Stomach (tissue), 9 donors: ENCODE results near the gene TNFSF18. TPM values are rescaled to one million over a fixed set of nuclear protein-coding genes. Genes with fewer than 3 reads are reported as not detected.

Experiments
- DNase-seq, 2 donors: peaks; one replicate each; pipeline versions ENCODE4 v3.0.0 to v3.0.0-alpha.2; 2013 to 2019
- H3K27ac ChIP-seq, 5 donors: fragments of 200-600 bp in 4 of 5; sonication (generic) in 4 of 5; one replicate each; pipeline ENCODE4 v1.5.1; 2013 to 2019; ENCODE audit warnings: mild to moderate bottlenecking in 1 of 5, moderate library complexity in 1 of 5
- H3K27me3 ChIP-seq, 3 donors: fragments of 200-600 bp; sonication (generic); one replicate each; pipeline ENCODE4 v1.5.1; 2017 to 2019; ENCODE audit warnings: mixed run types in 1 of 3
- H3K36me3 ChIP-seq, 4 donors: fragments of 200-600 bp; sonication (generic); 1 replicate in 3 of 4; 2 replicates in 1 of 4; pipeline ENCODE4 v1.5.1; 2016 to 2019
- H3K4me1 ChIP-seq, 4 donors: fragments of 200-600 bp; sonication (generic); one replicate each; pipeline ENCODE4 v1.5.1; 2016 to 2019
- H3K4me3 ChIP-seq, 4 donors: fragments of 200-600 bp; sonication (generic) in 3 of 4; one replicate each; pipeline ENCODE4 v1.5.1; 2016 to 2019; ENCODE audit warnings: mild to moderate bottlenecking in 1 of 4
- H3K9me3 ChIP-seq, 4 donors: fragments of 200-600 bp; sonication (generic); one replicate each; pipeline ENCODE4 v1.5.1; 2016 to 2019
- CTCF ChIP-seq, 7 experiments: fragments of 450-650 bp in 4 of 7; fragments of 200-600 bp in 3 of 7; sonication (generic) in 3 of 7; IDR thresholded peaks; one replicate each; pipeline ENCODE4 v1.5.1; 2016 to 2019; ENCODE audit warnings: antibody characterized with exemption in 7 of 7, control low read depth in 2 of 7, mild to moderate bottlenecking in 1 of 7
- EP300 ChIP-seq: sonication (generic); formaldehyde crosslinking; IDR thresholded peaks from one replicate; pipeline ENCODE4 v1.6.1; 2017; ENCODE audit warnings: antibody characterized with exemption
- POLR2A ChIP-seq, 4 donors: fragments of 450-650 bp; IDR thresholded peaks; one replicate each; pipeline ENCODE4 v1.6.1; 2016; ENCODE audit warnings: antibody characterized with exemption in 4 of 4, control low read depth in 2 of 4, mild to moderate bottlenecking in 1 of 4, moderate library complexity in 1 of 4
- POLR2AphosphoS5 ChIP-seq, 3 donors: sonication (generic); formaldehyde crosslinking; IDR thresholded peaks; one replicate each; pipeline ENCODE4 v1.6.1; 2016; ENCODE audit warnings: antibody characterized with exemption in 3 of 3
- WGBS, 5 donors: extraction: QIAGEN DNeasy Blood & Tissue Kit in 3 of 5; methylation state at CpG; one replicate each; pipeline versions ENCODE4 v1.1.5 to v1.1.7; 2013 to 2018; 5-methylcytosine and 5-hydroxymethylcytosine counted together
- intact Hi-C: fragments of 100-400 bp; cut with DNase I; formaldehyde crosslinking; loops from one replicate; pipeline ENCODE4 v1.15.1; 2023; ENCODE audit warnings: low total_unique reads
- polyA plus RNA-seq, 3 donors: library from polyadenylated mRNA; stranded (reverse); fragments of 200-250 nt; gene quantifications; one replicate each; pipeline ENCODE4 v1.2.3, GENCODE V29; 2013
- total RNA-seq, 5 donors: library from RNA; depleted of rRNA; stranded (reverse); fragments of >200 nt; gene quantifications; one replicate each; pipeline versions ENCODE4 v1.1.0 to v1.2.3, GENCODE V29; 2014 to 2016
- donor health status: healthy with polysubstance abuse.
- donor health status: Bipolar disorder and iron deficiency.
- donor health status: healthy.

Gene TNFSF18
- total and polyA plus RNA-seq, 8 donors: 0.12 TPM; not detected in 7

GRCh38 chr1:173017792-173018191, 32.9 kb downstream of the TNFSF18 start:
- 27 to 38% (median 32%) methylated on average over 4 of the region's 4 CpGs for WGBS, 5 donors
- no peaks in the 10 kb centered on the region for H3K36me3 ChIP-seq
- intact Hi-C loops: no loop called here
- no peaks in the 10 kb centered on the region for H3K27me3 ChIP-seq
- no peak for DNase-seq
- no peak overlapping the region for H3K4me3 ChIP-seq
- no peaks in the 10 kb centered on the region for H3K9me3 ChIP-seq
- no peak overlapping the region for H3K27ac ChIP-seq
- no peak for TF ChIP-seq EP300
- no peak for TF ChIP-seq POLR2AphosphoS5 (IDR thresholded peaks at IDR 0.05)
- no peak for TF ChIP-seq POLR2A (IDR thresholded peaks at IDR 0.05)
- TF ChIP-seq CTCF (IDR thresholded peaks at IDR 0.05): no peak
- no peaks in the 10 kb centered on the region for H3K4me1 ChIP-seq

DNA sequence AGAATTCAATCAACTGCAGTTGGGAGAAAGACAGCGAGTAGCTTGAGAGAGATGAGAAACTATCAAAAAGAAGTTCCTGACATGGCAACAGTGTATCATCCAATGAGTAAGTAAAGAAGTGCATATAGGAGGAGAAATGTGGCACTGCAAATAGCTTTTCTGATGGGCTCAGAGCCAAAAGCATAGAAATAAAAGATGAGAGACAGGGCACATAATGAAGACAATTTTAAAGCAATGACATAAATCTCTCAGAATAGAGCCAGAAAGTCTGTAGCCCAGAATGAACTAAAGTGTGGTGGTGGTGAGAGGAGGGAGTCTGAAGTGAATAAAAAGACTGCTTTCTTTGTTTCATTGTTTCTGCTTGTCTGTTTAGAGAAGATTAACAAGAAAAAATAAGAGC, 34.3 kb downstream of the TNFSF18 start:
- intact Hi-C loops: no loop called here
- Histone ChIP-seq H3K27ac (no peak overlapping the region), H3K9me3 (no peaks in the 10 kb centered on the region), H3K4me3 (no peak overlapping the region), H3K36me3 (no peaks in the 10 kb centered on the region), H3K4me1 (no peaks in the 10 kb centered on the region), H3K27me3 (no peaks in the 10 kb centered on the region)
- 96 to 99% (median 98%) methylated on average over 1 of the region's 1 CpG for WGBS, 5 donors
- TF ChIP-seq POLR2A (IDR thresholded peaks at IDR 0.05) (no peak), CTCF (IDR thresholded peaks at IDR 0.05) (no peak), POLR2AphosphoS5 (IDR thresholded peaks at IDR 0.05) (no peak), EP300 (no peak)
- DNase-seq: no peak

- no peaks in the 10 kb centered on the region for H3K4me1 ChIP-seq
- intact Hi-C loops: no loop called here
- H3K4me3 ChIP-seq: no peak overlapping the region
- no peak overlapping the region for H3K27ac ChIP-seq
- TF ChIP-seq CTCF (IDR thresholded peaks at IDR 0.05): no peak
- TF ChIP-seq POLR2AphosphoS5 (IDR thresholded peaks at IDR 0.05): no peak
- no peak for TF ChIP-seq EP300
- TF ChIP-seq POLR2A (IDR thresholded peaks at IDR 0.05): no peak
- no peak for DNase-seq
- WGBS, 5 donors: 80 to 90% (median 85%) methylated on average over 1 of the region's 1 CpG
- no peaks in the 10 kb centered on the region for H3K36me3 ChIP-seq
- no peaks in the 10 kb centered on the region for H3K9me3 ChIP-seq
- no peaks in the 10 kb centered on the region for H3K27me3 ChIP-seq
Measured at GRCh38 chr1:173015629-173016028, 35.1 kb downstream of the TNFSF18 start.

- intact Hi-C loops: no loop called here
- 91 to 100% (median 96%) methylated on average over 1 of the region's 1 CpG for WGBS, 5 donors
- Histone ChIP-seq H3K36me3 (no peaks in the 10 kb centered on the region), H3K4me1 (peaks cover 0 to 4% (median 0%) of the 10 kb centered on the region in 4 donors), H3K27ac (no peak overlapping the region), H3K9me3 (no peaks in the 10 kb centered on the region), H3K27me3 (no peaks in the 10 kb centered on the region), H3K4me3 (no peak overlapping the region)
- no peak for DNase-seq
- TF ChIP-seq POLR2AphosphoS5 (IDR thresholded peaks at IDR 0.05): no peak
- TF ChIP-seq EP300: no peak
- TF ChIP-seq CTCF (IDR thresholded peaks at IDR 0.05): no peak
- no peak for TF ChIP-seq POLR2A (IDR thresholded peaks at IDR 0.05)
Measured at GRCh38 chr1:173014160-173014559, 36.6 kb downstream of the TNFSF18 start.
